H9 (cell line): ENCODE measurements around the gene RERE. TPM values are rescaled to one million over a fixed set of nuclear protein-coding genes. Genes with fewer than 3 reads are reported as not detected.

Experiments used
- DNase-seq: peaks from one replicate; pipeline ENCODE4 v3.0.0-alpha.2; 2017
- H2AFZ ChIP-seq: one replicate; pipeline ENCODE4 v1.6.1; 2013; ENCODE audit warnings: mild to moderate bottlenecking, low read length, control low read depth, moderate library complexity
- H2AK5ac ChIP-seq: 2 replicates; pipeline ENCODE4 v1.6.1; 2013; ENCODE audit warnings: low read length, control low read depth, mixed read lengths; ENCODE audit not compliant: insufficient read length
- H2BK120ac ChIP-seq: one replicate; pipeline ENCODE4 v1.6.1; 2013; ENCODE audit warnings: low read depth, mild to moderate bottlenecking, low read length, control low read depth, inconsistent platforms; ENCODE audit not compliant: poor library complexity, severe bottlenecking
- H2BK12ac ChIP-seq: 2 replicates; pipeline ENCODE4 v1.6.1; 2013; ENCODE audit warnings: low read length, control low read depth, mixed read lengths, low read depth; ENCODE audit not compliant: insufficient read length
- H2BK15ac ChIP-seq: 2 replicates; pipeline ENCODE4 v1.6.1; 2013; ENCODE audit warnings: low read depth, low read length, control low read depth
- H2BK20ac ChIP-seq: one replicate; pipeline ENCODE4 v1.6.1; 2013; ENCODE audit warnings: low read depth, mild to moderate bottlenecking, low read length, control low read depth, inconsistent platforms; ENCODE audit not compliant: poor library complexity, severe bottlenecking
- H2BK5ac ChIP-seq: 2 replicates; pipeline ENCODE4 v1.6.1; 2013; ENCODE audit warnings: low read length, control low read depth, mixed read lengths; ENCODE audit not compliant: insufficient read length
- H3K14ac ChIP-seq: 2 replicates; pipeline ENCODE4 v1.6.1; 2013; ENCODE audit warnings: low read length, control low read depth; ENCODE audit not compliant: insufficient read depth
- H3K18ac ChIP-seq: 2 replicates; pipeline ENCODE4 v1.6.1; 2013; ENCODE audit warnings: low read depth, mild to moderate bottlenecking, mixed read lengths, low read length, control low read depth; ENCODE audit not compliant: insufficient read length
- H3K23ac ChIP-seq: 2 replicates; pipeline ENCODE4 v1.6.1; 2013; ENCODE audit warnings: low read length, control low read depth, mixed read lengths, low read depth; ENCODE audit not compliant: insufficient read length
- H3K23me2 ChIP-seq: 2 replicates; pipeline ENCODE4 v1.6.1; 2013; ENCODE audit warnings: low read depth, mild to moderate bottlenecking, mixed read lengths, low read length, control low read depth; ENCODE audit not compliant: insufficient read length, poor library complexity, severe bottlenecking
- H3K27ac ChIP-seq: 2 replicates; pipeline ENCODE4 v1.5.1; 2013; ENCODE audit warnings: low read length, control low read depth, mixed read lengths, low read depth; ENCODE audit not compliant: insufficient read length
- H3K27me3 ChIP-seq: 2 replicates; pipeline ENCODE4 v1.6.1; 2013; ENCODE audit warnings: low read length, control low read depth, inconsistent platforms; ENCODE audit not compliant: insufficient read depth
- H3K4ac ChIP-seq: 2 replicates; pipeline ENCODE4 v1.6.1; 2013; ENCODE audit warnings: low read depth, mild to moderate bottlenecking, control low read depth, inconsistent platforms, low read length, moderate library complexity
- H3K4me1 ChIP-seq: 2 replicates; pipeline ENCODE4 v1.6.1; 2013; ENCODE audit warnings: low read length, control low read depth, inconsistent platforms; ENCODE audit not compliant: insufficient read depth
- H3K4me2 ChIP-seq: 2 replicates; pipeline ENCODE4 v1.6.1; 2013; ENCODE audit warnings: low read length, control low read depth, mixed read lengths; ENCODE audit not compliant: insufficient read length, insufficient read depth
- H3K56ac ChIP-seq: 2 replicates; pipeline ENCODE4 v1.6.1; 2013; ENCODE audit warnings: low read depth, mild to moderate bottlenecking, mixed read lengths, low read length, control low read depth; ENCODE audit not compliant: insufficient read length
- H3K79me1 ChIP-seq: 2 replicates; pipeline ENCODE4 v1.6.1; 2013; ENCODE audit warnings: low read depth, mild to moderate bottlenecking, moderate library complexity, low read length, control low read depth, inconsistent platforms; ENCODE audit not compliant: insufficient read depth, poor library complexity, severe bottlenecking
- H3K79me2 ChIP-seq: 2 replicates; pipeline ENCODE4 v1.6.1; 2013; ENCODE audit warnings: low read length, control low read depth, inconsistent platforms; ENCODE audit not compliant: insufficient read depth
- H3K9ac ChIP-seq: 2 replicates; pipeline ENCODE4 v1.6.1; 2013; ENCODE audit warnings: low read length, control low read depth, mixed read lengths; ENCODE audit not compliant: insufficient read length; ENCODE audit errors: extremely low read depth
- H3K9me3 ChIP-seq: one replicate; pipeline ENCODE4 v1.6.1; 2013; ENCODE audit warnings: low read depth, low read length, inconsistent platforms; ENCODE audit not compliant: control insufficient read depth
- H3T11ph ChIP-seq: one replicate; pipeline ENCODE4 v1.6.1; 2013; ENCODE audit warnings: mild to moderate bottlenecking, low read length, control low read depth, inconsistent platforms
- H4K20me1 ChIP-seq: one replicate; pipeline ENCODE4 v1.6.1; 2013; ENCODE audit not compliant: control insufficient read depth, insufficient read length, insufficient read depth
- H4K5ac ChIP-seq: 2 replicates; pipeline ENCODE4 v1.6.1; 2013; ENCODE audit warnings: low read depth, mild to moderate bottlenecking, mixed read lengths, low read length, control low read depth; ENCODE audit not compliant: insufficient read length
- H4K8ac ChIP-seq: replicated peaks from 2 replicates; pipeline ENCODE4 v1.6.1; 2013; ENCODE audit warnings: low read length, control low read depth, mixed read lengths, low read depth; ENCODE audit not compliant: insufficient read length
- H4K91ac ChIP-seq: 2 replicates; pipeline ENCODE4 v1.6.1; 2013; ENCODE audit warnings: low read depth, mild to moderate bottlenecking, moderate library complexity, mixed read lengths, low read length, control low read depth; ENCODE audit not compliant: insufficient read length
- H3K27ac Mint-ChIP-seq, 3 experiments: 2 replicates in 2 of 3; 3 replicates in 1 of 3; pipeline ENCODE4 v1.8.0; 2020 to 2021; ENCODE audit warnings: mixed read lengths in 3 of 3, mild to moderate bottlenecking in 1 of 3, moderate library complexity in 1 of 3
- H3K27me3 Mint-ChIP-seq: 2 replicates; pipeline ENCODE4 v1.8.0; 2021; ENCODE audit warnings: low read depth, mild to moderate bottlenecking, moderate library complexity, mixed read lengths
- H3K36me3 Mint-ChIP-seq, 3 experiments: 2 replicates in 2 of 3; 3 replicates in 1 of 3; pipeline ENCODE4 v1.8.0; 2020 to 2021; ENCODE audit warnings: low read depth in 3 of 3, mixed read lengths in 3 of 3; ENCODE audit not compliant: insufficient read depth in 1 of 3
- H3K4me1 Mint-ChIP-seq, 2 experiments: 2 replicates each; pipeline ENCODE4 v1.8.0; 2020; ENCODE audit warnings: mixed read lengths in 2 of 2
- H3K4me3 Mint-ChIP-seq, 2 experiments: 2 replicates in 1 of 2; 3 replicates in 1 of 2; pipeline ENCODE4 v1.8.0; 2020 to 2021; ENCODE audit warnings: mild to moderate bottlenecking in 2 of 2, mixed read lengths in 2 of 2, moderate library complexity in 1 of 2
- H3K9me3 Mint-ChIP-seq, 2 experiments: 2 replicates in 1 of 2; 3 replicates in 1 of 2; pipeline ENCODE4 v1.8.0; 2020; ENCODE audit warnings: mild to moderate bottlenecking in 2 of 2, mixed read lengths in 2 of 2, moderate library complexity in 1 of 2
- WGBS: extraction: QIAGEN DNeasy Blood & Tissue Kit; methylation state at CpG from one replicate; pipeline ENCODE4 v1.1.7; 2013; ENCODE audit warnings: missing lambda C conversion rate, low lambda C conversion rate, mixed read lengths; ENCODE audit not compliant: insufficient read length; ENCODE audit errors: extremely low coverage; 5-methylcytosine and 5-hydroxymethylcytosine counted together
- total RNA-seq: library from RNA; stranded (reverse); gene quantifications from 2 replicates; pipeline ENCODE4 v1.2.1, GENCODE V29; 2021
- TF ChIP-seq, protein P1 (sequence below): fragments of 200-600 bp; sonication (generic); conservative IDR thresholded peaks from 3 replicates; pipeline ENCODE4 v1.8.0; 2021; ENCODE audit warnings: antibody characterized with exemption, mild to moderate bottlenecking

The RERE gene
- total RNA-seq, 1 experiment from 2014 or later = 103 TPM

DNA sequence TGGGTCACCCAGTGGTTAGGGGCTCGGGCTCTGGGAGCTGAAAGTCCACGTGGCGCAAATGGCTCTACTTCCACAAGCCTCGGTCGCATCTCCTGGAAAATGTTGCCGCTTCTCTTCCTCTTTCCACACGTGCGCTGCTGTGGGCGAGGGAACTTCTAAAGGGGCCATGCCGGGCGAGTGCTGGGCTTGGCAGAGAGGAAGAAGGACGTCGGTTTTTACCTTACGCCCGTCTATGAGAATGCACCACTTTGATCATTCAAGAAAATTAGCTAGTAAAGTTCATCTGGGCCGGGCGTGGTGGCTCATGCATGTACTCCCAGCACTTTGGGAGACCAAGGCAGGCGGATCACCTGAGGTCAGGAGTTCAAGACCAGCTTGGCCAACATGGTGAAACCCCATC is 489.2 kb downstream of the RERE start:
- Histone ChIP-seq H3K9ac (no peak overlapping the region), H4K5ac (no peak overlapping the region), H3K18ac (no peak overlapping the region), H2BK20ac (no peak overlapping the region), H4K20me1 (no peaks in the 10 kb centered on the region), H2BK5ac (no peak overlapping the region), H4K91ac (no peak overlapping the region), H3T11ph (no peak overlapping the region), H2BK12ac (no peak overlapping the region), H3K79me2 (no peaks in the 10 kb centered on the region), H3K9me3 (no peaks in the 10 kb centered on the region), H3K14ac (no peak overlapping the region), H3K23me2 (no peaks in the 10 kb centered on the region), H3K23ac (no peak overlapping the region), H3K27ac (no peak overlapping the region), H3K4me1 (no peaks in the 10 kb centered on the region), H3K79me1 (no peaks in the 10 kb centered on the region), H2BK15ac (no peak overlapping the region), H2AK5ac (no peak overlapping the region), H2AFZ (no peak overlapping the region), H4K8ac (no peak overlapping the region), H3K27me3 (no peaks in the 10 kb centered on the region), H3K4ac (no peak overlapping the region), H3K56ac (no peak overlapping the region), H3K4me2 (no peak overlapping the region), H2BK120ac (no peak overlapping the region)
- no peaks in the 10 kb centered on the region; a peak in 1 of 5 replicates for H3K9me3 Mint-ChIP-seq
- TF ChIP-seq, protein P1, sequence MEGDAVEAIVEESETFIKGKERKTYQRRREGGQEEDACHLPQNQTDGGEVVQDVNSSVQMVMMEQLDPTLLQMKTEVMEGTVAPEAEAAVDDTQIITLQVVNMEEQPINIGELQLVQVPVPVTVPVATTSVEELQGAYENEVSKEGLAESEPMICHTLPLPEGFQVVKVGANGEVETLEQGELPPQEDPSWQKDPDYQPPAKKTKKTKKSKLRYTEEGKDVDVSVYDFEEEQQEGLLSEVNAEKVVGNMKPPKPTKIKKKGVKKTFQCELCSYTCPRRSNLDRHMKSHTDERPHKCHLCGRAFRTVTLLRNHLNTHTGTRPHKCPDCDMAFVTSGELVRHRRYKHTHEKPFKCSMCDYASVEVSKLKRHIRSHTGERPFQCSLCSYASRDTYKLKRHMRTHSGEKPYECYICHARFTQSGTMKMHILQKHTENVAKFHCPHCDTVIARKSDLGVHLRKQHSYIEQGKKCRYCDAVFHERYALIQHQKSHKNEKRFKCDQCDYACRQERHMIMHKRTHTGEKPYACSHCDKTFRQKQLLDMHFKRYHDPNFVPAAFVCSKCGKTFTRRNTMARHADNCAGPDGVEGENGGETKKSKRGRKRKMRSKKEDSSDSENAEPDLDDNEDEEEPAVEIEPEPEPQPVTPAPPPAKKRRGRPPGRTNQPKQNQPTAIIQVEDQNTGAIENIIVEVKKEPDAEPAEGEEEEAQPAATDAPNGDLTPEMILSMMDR = no peak
- no peaks in the 10 kb centered on the region for H3K27me3 Mint-ChIP-seq
- H3K4me3 Mint-ChIP-seq = no peak overlapping the region
- no peak for DNase-seq
- no CpG with 5 or more reads among the region's 18 CpGs for WGBS
- H3K36me3 Mint-ChIP-seq = no peaks in the 10 kb centered on the region; a peak in 1 of 7 replicates
- no peak overlapping the region for H3K27ac Mint-ChIP-seq
- peaks cover 0 to 2% of the 10 kb centered on the region in 2 experiments; a peak in 1 of 4 replicates for H3K4me1 Mint-ChIP-seq
